ENCODE data around the gene PSMA1.

GRCh38 chr11:14529951-14530350 lies 9.8 kb upstream of the PSMA1 start:
- TF ChIP-seq CTCF (IDR thresholded peaks at IDR 0.05) (no peak), POLR2A (IDR thresholded peaks at IDR 0.05) (no peak)
